Transverse colon (tissue), 4 donors: ENCODE data around the gene CDO1. TPM values are rescaled to one million over a fixed set of nuclear protein-coding genes. Genes with fewer than 3 reads are reported as not detected.

Source experiments
- DNase-seq: peaks from one replicate; pipeline ENCODE4 v3.0.0-alpha.2; 2019
- H3K27ac ChIP-seq, 4 donors: fragments of 200-600 bp; sonication (generic); 2 replicates each; pipeline ENCODE4 v1.5.1; 2016 to 2018; ENCODE audit warnings: inconsistent platforms in 4 of 4
- H3K27me3 ChIP-seq: fragments of 200-600 bp; sonication (generic); 2 replicates; pipeline ENCODE4 v1.5.1; 2017; ENCODE audit warnings: inconsistent platforms
- H3K36me3 ChIP-seq, 4 donors: fragments of 200-600 bp; sonication (generic); 2 replicates each; pipeline ENCODE4 v1.5.1; 2017 to 2019; ENCODE audit warnings: inconsistent platforms in 4 of 4
- H3K4me1 ChIP-seq, 4 donors: fragments of 200-600 bp; sonication (generic); 2 replicates each; pipeline ENCODE4 v1.5.1; 2017 to 2020; ENCODE audit warnings: inconsistent platforms in 4 of 4
- H3K4me3 ChIP-seq, 4 donors: fragments of 200-600 bp; sonication (generic); 1 replicate in 1 of 4; 2 replicates in 3 of 4; pipeline versions ENCODE4 v1.5.1 to v1.6.1; 2017 to 2019; ENCODE audit warnings: inconsistent platforms in 4 of 4
- H3K9me3 ChIP-seq, 2 donors: fragments of 200-600 bp; sonication (generic); 2 replicates each; pipeline ENCODE4 v1.5.1; 2017 to 2019; ENCODE audit warnings: inconsistent platforms in 2 of 2
- EP300 ChIP-seq: sonication (generic); formaldehyde crosslinking; IDR thresholded peaks from one replicate; pipeline ENCODE4 v1.6.1; 2017; ENCODE audit warnings: antibody characterized with exemption, low read depth
- POLR2A ChIP-seq: fragments of 450-650 bp; IDR thresholded peaks from one replicate; pipeline ENCODE4 v1.6.1; 2016; ENCODE audit warnings: antibody characterized with exemption, mild to moderate bottlenecking, moderate library complexity
- POLR2AphosphoS5 ChIP-seq, 3 donors: sonication (generic); formaldehyde crosslinking; IDR thresholded peaks; one replicate each; pipeline ENCODE4 v1.6.1; 2016; ENCODE audit warnings: antibody characterized with exemption in 3 of 3
- WGBS, 2 donors: methylation state at CpG; one replicate each; pipeline ENCODE4 v1.1.5; 2018; ENCODE audit warnings: low coverage in 1 of 2; 5-methylcytosine and 5-hydroxymethylcytosine counted together
- in situ Hi-C, 4 donors: fragments of 200-750 bp; cut with MboI; loops; one replicate each; pipeline versions ENCODE4 v1.15.0 to v1.15.1; 2017; ENCODE audit warnings: low sequenced_read_pairs in 3 of 4, low pct_ligation_motif_present in 1 of 4, low pct_unique_long_range_greater_than_20kb in 1 of 4
- intact Hi-C: fragments of 100-400 bp; cut with DNase I; formaldehyde crosslinking; loops from one replicate; pipeline ENCODE4 v1.15.1; 2023; ENCODE audit warnings: low total_unique reads
- total RNA-seq, 4 donors: library from RNA; depleted of rRNA; stranded (reverse); fragments of >200 nt; gene quantifications; one replicate each; pipeline ENCODE4 v1.1.0, GENCODE V29; 2016
- TF ChIP-seq, protein P1 (sequence below), 5 experiments: fragments of 200-600 bp in 3 of 5; fragments of 450-650 bp in 2 of 5; sonication (generic) in 3 of 5; IDR thresholded peaks; 1 replicate in 2 of 5; 2 replicates in 3 of 5; pipeline ENCODE4 v1.5.1; 2016 to 2017; ENCODE audit warnings: antibody characterized with exemption in 5 of 5, inconsistent platforms in 3 of 5, mild to moderate bottlenecking in 2 of 5, moderate library complexity in 1 of 5

Gene CDO1
- total RNA-seq, 4 donors from 2014 or later, result 0.40 to 10.4 (median 4.4) TPM; not detected in 1

DNA sequence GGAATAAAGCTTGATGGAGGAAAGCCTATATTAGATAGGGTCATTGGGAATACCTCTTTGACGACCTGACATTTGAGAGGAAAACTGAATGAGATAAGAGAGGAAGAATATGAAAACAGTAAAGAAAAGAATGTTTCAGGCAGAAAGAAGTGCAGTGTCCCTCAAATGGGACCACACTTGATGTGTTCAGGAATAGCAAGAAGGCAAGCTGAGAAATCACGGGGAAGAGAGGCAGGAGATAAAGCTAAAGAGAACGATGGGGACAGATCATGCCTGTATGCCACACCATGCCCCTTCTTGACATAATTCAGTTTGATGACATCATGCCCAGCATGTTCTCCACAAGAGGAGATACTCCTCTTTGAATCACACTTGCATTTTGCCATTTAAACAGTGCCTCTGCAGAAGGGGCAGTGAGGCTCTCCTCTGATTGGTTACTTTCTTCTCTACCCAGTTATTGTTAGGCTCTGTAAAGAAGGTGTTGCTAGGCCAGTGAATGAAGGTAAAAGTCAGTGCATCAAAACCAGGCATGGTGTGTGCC lies 32.9 kb upstream of the CDO1 start:
- Histone ChIP-seq H3K9me3 (no peaks in the 10 kb centered on the region), H3K27me3 (no peaks in the 10 kb centered on the region), H3K36me3 (no peaks in the 10 kb centered on the region), H3K27ac (no peak overlapping the region), H3K4me1 (peaks cover 0 to 33% (median 6%) of the 10 kb centered on the region in 4 donors), H3K4me3 (no peak overlapping the region)
- DNase-seq, result no peak
- in situ Hi-C loops (loop anchor here in 3 of 4 donors (25.0 kb wide), 2 partner anchors 213 to 537 kb away; no protein-coding TSS in a partner anchor), intact Hi-C loops (no loop called here)
- TF ChIP-seq, protein P1, sequence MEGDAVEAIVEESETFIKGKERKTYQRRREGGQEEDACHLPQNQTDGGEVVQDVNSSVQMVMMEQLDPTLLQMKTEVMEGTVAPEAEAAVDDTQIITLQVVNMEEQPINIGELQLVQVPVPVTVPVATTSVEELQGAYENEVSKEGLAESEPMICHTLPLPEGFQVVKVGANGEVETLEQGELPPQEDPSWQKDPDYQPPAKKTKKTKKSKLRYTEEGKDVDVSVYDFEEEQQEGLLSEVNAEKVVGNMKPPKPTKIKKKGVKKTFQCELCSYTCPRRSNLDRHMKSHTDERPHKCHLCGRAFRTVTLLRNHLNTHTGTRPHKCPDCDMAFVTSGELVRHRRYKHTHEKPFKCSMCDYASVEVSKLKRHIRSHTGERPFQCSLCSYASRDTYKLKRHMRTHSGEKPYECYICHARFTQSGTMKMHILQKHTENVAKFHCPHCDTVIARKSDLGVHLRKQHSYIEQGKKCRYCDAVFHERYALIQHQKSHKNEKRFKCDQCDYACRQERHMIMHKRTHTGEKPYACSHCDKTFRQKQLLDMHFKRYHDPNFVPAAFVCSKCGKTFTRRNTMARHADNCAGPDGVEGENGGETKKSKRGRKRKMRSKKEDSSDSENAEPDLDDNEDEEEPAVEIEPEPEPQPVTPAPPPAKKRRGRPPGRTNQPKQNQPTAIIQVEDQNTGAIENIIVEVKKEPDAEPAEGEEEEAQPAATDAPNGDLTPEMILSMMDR (IDR thresholded peaks at IDR 0.05), result no peak
- 82 to 96% methylated on average over 3 of the region's 3 CpGs for whole genome bisulfite sequencing, 2 donors

GRCh38 chr5:115847290-115847689 lies 30.8 kb upstream of the CDO1 start:
- Histone ChIP-seq H3K4me3 (no peak overlapping the region), H3K4me1 (peaks cover 11 to 50% (median 17%) of the 10 kb centered on the region in 4 donors), H3K36me3 (no peaks in the 10 kb centered on the region), H3K27ac (no peak overlapping the region), H3K9me3 (no peaks in the 10 kb centered on the region), H3K27me3 (no peaks in the 10 kb centered on the region)
- no peak for TF ChIP-seq POLR2A
- TF ChIP-seq POLR2AphosphoS5 (IDR thresholded peaks at IDR 0.05), result no peak
- TF ChIP-seq, protein P1 (IDR thresholded peaks at IDR 0.05), result no peak
- no peak for TF ChIP-seq EP300
- intact Hi-C loops (no loop called here), in situ Hi-C loops (loop anchor here in 3 of 4 donors (25.0 kb wide), 2 partner anchors 215 to 535 kb away; no protein-coding TSS in a partner anchor)
- no peak for DNase-seq
- 86 to 88% methylated on average over 7 of the region's 7 CpGs for WGBS, 2 donors

GRCh38 chr5:115844321-115844817 lies 27.9 kb upstream of the CDO1 start:
- Histone ChIP-seq H3K4me1 (peaks cover 18 to 44% (median 24%) of the 10 kb centered on the region in 4 donors), H3K9me3 (no peaks in the 10 kb centered on the region), H3K36me3 (no peaks in the 10 kb centered on the region), H3K27ac (peak overlapping the region in 3 of 4 donors; percentile 1 to 39 (median 36)), H3K27me3 (no peaks in the 10 kb centered on the region), H3K4me3 (no peak overlapping the region)
- intact Hi-C loops (no loop called here), in situ Hi-C loops (loop anchor here in 3 of 4 donors (25.0 kb wide), 2 partner anchors 218 to 532 kb away; no protein-coding TSS in a partner anchor)
- WGBS, 2 donors, result 80 to 84% methylated on average over 6 to 7 of the region's 7 CpGs
- TF ChIP-seq POLR2A (no peak), POLR2AphosphoS5 (IDR thresholded peaks at IDR 0.05) (no peak), EP300 (no peak)
- TF ChIP-seq, protein P1 (IDR thresholded peaks at IDR 0.05), result no peak
- DNase-seq, result no peak

GRCh38 chr5:115843444-115844130 lies 27.1 kb upstream of the CDO1 start:
- H3K27me3 ChIP-seq, result no peaks in the 10 kb centered on the region
- intact Hi-C loops (no loop called here), in situ Hi-C loops (loop anchor here in 3 of 4 donors (25.0 kb wide), 2 partner anchors 219 to 531 kb away; no protein-coding TSS in a partner anchor)
- no peaks in the 10 kb centered on the region for H3K9me3 ChIP-seq
- H3K27ac ChIP-seq, result peak overlapping the region in 2 of 4 donors; percentile 1 to 36
- no peaks in the 10 kb centered on the region for H3K36me3 ChIP-seq
- DNase-seq, result no peak
- TF ChIP-seq, protein P1 (IDR thresholded peaks at IDR 0.05), result no peak
- TF ChIP-seq POLR2AphosphoS5 (IDR thresholded peaks at IDR 0.05) (no peak), POLR2A (no peak), EP300 (no peak)
- H3K4me3 ChIP-seq, result peak overlapping the region in 2 of 4 donors; percentile 78 to 79
- 71 to 78% methylated on average over 6 of the region's 6 CpGs for WGBS, 2 donors
- peaks cover 23 to 51% (median 31%) of the 10 kb centered on the region in 4 donors for H3K4me1 ChIP-seq
